Pulmonary artery endothelial cell (primary cell): ENCODE data around the gene PCED1A. TPM values are rescaled to one million over a fixed set of nuclear protein-coding genes. Genes with fewer than 3 reads are reported as not detected.

Experiments used
- DNase-seq: peaks from one replicate; pipeline ENCODE4 v3.0.0-alpha.2; 2011; ENCODE audit warnings: low read depth, low spot score
- total RNA-seq: library from RNA; depleted of rRNA; stranded (reverse); fragments of >200 nt; gene quantifications from 2 replicates; pipeline ENCODE4 v1.2.3, GENCODE V29; 2014

Gene PCED1A
- total RNA-seq = 10.9 and 18.5 TPM in 2 replicates

GRCh38 chr20:2840138-2840966 lies at the start of gene PCED1A, which contains the start of gene VPS16:
Gene PCED1A, minus strand, starts transcription at chr20:2840655. Its CDS starts 743 bp downstream, at chr20:2839912.
Gene VPS16, plus strand, starts transcription at chr20:2840745. Its CDS starts 30 bp downstream, at chr20:2840775.
- DNase-seq = peak; percentile 45

- no peak for DNase-seq
Measured at GRCh38 chr20:2889797-2890196, 49.3 kb upstream of the PCED1A start.

- DNase-seq = no peak
Measured at GRCh38 chr20:2889209-2889608, 48.8 kb upstream of the PCED1A start.

GRCh38 chr20:2888224-2888955 lies 47.9 kb upstream of the PCED1A start:
- DNase-seq = no peak

- DNase-seq = no peak
Measured at GRCh38 chr20:2887715-2888114, 47.3 kb upstream of the PCED1A start.

- no peak for DNase-seq
Measured at GRCh38 chr20:2883726-2884637, 43.5 kb upstream of the PCED1A start.

- no peak for DNase-seq
Measured at GRCh38 chr20:2880650-2881049, 40.2 kb upstream of the PCED1A start.

- no peak for DNase-seq
Measured at GRCh38 chr20:2879146-2879545, 38.7 kb upstream of the PCED1A start.

- no peak for DNase-seq
Measured at GRCh38 chr20:2878515-2878914, 38.1 kb upstream of the PCED1A start.

- no peak for DNase-seq
Measured at GRCh38 chr20:2875690-2876203, 35.3 kb upstream of the PCED1A start.

- no peak for DNase-seq
Measured at GRCh38 chr20:2874456-2874855, 34.0 kb upstream of the PCED1A start.

GRCh38 chr20:2873747-2874041 lies 33.2 kb upstream of the PCED1A start:
- DNase-seq = no peak

- peak; percentile 74 for DNase-seq
Measured at GRCh38 chr20:2873010-2873746, 32.7 kb upstream of the PCED1A start, which contains the start of gene PTPRA. Gene PTPRA, plus strand, starts transcription at chr20:2873481. Its CDS starts 90,797 bp downstream, at chr20:2964278.

- DNase-seq = no peak
Measured at GRCh38 chr20:2872459-2873009, 32.1 kb upstream of the PCED1A start.

- no peak for DNase-seq
Measured at GRCh38 chr20:2871661-2872458, 31.4 kb upstream of the PCED1A start.

GRCh38 chr20:2871111-2871465 lies 30.6 kb upstream of the PCED1A start:
- DNase-seq = no peak

- no peak for DNase-seq
Measured at GRCh38 chr20:2869381-2869780, 28.9 kb upstream of the PCED1A start.

- DNase-seq = no peak
Measured at GRCh38 chr20:2867081-2867864, 26.8 kb upstream of the PCED1A start.

GRCh38 chr20:2866236-2866635 lies 25.8 kb upstream of the PCED1A start:
- no peak for DNase-seq
